GM12864 (cell line): ENCODE results near the gene ATP7A.

Experiments used
- DNase-seq: peaks from one replicate; pipeline ENCODE4 v3.0.0-alpha.2; 2011; ENCODE audit warnings: low read depth
- H3K4me3 ChIP-seq: 2 replicates; pipeline ENCODE4 v1.5.1; 2011; ENCODE audit warnings: mild to moderate bottlenecking, low read depth, low read length, control low read depth
- TF ChIP-seq, protein P1 (sequence below): IDR thresholded peaks from 2 replicates; pipeline ENCODE4 v1.5.1; 2011; ENCODE audit warnings: low read depth, mild to moderate bottlenecking, moderate library complexity, low read length, control low read depth, inconsistent platforms; ENCODE audit errors: missing control alignments

ATP7A gene

GRCh38 chrX:77945910-77946545 lies 35.5 kb downstream of the ATP7A start:
- no peak overlapping the region for H3K4me3 ChIP-seq
- DNase-seq, result no peak
- TF ChIP-seq, protein P1, sequence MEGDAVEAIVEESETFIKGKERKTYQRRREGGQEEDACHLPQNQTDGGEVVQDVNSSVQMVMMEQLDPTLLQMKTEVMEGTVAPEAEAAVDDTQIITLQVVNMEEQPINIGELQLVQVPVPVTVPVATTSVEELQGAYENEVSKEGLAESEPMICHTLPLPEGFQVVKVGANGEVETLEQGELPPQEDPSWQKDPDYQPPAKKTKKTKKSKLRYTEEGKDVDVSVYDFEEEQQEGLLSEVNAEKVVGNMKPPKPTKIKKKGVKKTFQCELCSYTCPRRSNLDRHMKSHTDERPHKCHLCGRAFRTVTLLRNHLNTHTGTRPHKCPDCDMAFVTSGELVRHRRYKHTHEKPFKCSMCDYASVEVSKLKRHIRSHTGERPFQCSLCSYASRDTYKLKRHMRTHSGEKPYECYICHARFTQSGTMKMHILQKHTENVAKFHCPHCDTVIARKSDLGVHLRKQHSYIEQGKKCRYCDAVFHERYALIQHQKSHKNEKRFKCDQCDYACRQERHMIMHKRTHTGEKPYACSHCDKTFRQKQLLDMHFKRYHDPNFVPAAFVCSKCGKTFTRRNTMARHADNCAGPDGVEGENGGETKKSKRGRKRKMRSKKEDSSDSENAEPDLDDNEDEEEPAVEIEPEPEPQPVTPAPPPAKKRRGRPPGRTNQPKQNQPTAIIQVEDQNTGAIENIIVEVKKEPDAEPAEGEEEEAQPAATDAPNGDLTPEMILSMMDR, result no peak

DNA sequence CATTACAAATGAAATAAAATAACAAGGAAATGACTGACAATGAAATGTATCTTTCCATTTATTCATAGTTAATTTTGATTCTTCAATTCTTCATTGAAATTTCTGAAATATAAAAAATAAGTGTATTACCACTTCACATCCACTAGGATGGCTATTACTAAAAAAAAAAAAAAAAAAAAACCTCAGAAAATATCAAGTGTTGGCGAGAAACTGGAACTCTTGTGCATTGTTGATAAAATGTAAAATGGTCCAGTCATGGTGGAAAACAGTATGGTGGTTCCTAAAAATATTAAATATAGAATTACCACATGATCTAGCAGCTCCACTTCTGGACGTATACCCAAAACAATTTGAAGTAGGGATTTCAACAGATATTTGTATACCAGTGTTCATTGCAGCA lies 36.1 kb downstream of the ATP7A start:
- DNase-seq, result no peak
- TF ChIP-seq, protein P1, result no peak
- H3K4me3 ChIP-seq, result no peak overlapping the region

GRCh38 chrX:77949840-77950239 lies 39.3 kb downstream of the ATP7A start:
- TF ChIP-seq, protein P1, result no peak

GRCh38 chrX:77952173-77952572 lies 41.7 kb downstream of the ATP7A start:
- DNase-seq, result no peak
- H3K4me3 ChIP-seq, result no peak overlapping the region
- TF ChIP-seq, protein P1, result no peak

More at GRCh38 chrX:77949840-77950239, 39.3 kb downstream of the ATP7A start:
- H3K4me3 ChIP-seq, result no peak overlapping the region
- DNase-seq, result no peak

DNA sequence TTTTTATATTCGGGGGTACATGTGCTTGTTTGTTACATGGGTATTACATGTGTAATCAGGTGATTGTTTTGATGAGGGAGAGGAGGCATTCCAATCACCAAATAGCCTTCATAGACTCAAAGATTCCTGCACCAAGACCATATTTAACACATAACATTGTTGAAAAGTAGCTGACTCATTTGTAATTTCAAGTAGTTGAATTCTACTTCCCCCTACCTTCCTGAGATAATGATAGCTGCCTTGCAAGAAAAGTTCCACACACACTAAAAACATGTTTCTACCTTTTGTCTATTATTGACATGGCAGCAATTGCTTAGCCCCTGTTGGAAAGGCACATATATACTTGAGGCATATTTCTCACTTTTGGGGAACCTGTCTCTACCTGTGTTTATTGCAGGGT lies 42.8 kb downstream of the ATP7A start:
- TF ChIP-seq, protein P1, result no peak
- no peak for DNase-seq
- no peak overlapping the region for H3K4me3 ChIP-seq

DNA sequence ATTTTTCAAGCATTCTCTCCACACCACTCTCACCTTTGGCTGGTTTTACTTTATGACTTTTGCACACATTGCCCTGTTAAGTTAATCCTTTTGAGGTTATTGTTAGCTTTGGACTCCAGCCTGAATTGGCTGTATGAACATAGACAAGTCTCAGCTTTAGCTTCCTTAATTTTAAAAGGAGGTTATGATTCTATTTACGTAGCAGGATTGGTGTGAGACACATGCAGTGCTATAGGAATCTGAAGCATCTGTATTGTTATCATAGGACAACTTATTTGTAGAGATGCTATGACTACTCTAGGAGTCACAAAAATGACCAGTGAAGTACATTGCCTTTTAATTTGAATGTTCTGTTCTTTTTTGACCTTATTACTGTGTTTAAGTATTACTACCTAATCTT lies 43.2 kb downstream of the ATP7A start:
- H3K4me3 ChIP-seq, result no peak overlapping the region
- no peak for DNase-seq
- TF ChIP-seq, protein P1, result no peak

GRCh38 chrX:77960567-77960966 lies 50.1 kb downstream of the ATP7A start:
- DNase-seq, result no peak
- no peak overlapping the region for H3K4me3 ChIP-seq
- TF ChIP-seq, protein P1, result no peak
